ENCODE data around the gene SMC1B.

DNA sequence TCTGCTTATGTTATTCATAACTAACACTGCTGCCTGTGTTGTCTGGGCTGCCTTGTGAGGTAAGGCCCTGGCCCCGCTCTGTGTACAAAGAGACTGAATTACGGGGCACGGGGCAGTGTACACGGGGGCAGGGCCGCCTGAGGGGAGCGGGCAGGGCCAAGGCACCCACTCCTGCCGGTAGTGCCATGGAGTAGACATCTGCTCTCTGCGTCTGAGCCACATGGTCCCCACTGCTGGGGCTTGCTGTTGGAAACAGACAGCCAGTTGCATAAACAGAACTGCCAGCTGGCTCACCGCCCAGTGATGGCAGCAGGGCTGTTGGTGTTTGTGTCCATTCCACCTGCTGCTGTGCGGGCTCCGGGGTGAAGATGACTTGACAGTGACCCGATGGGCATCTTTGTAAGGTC lies 83.9 kb downstream of the SMC1B start:
- TF ChIP-seq POLR2A (IDR thresholded peaks at IDR 0.05; ENCODE audit: low read depth, low read length), result no peak
- TF ChIP-seq SPI1 (IDR thresholded peaks at IDR 0.05; ENCODE audit: low read depth, low read length), result no peak
- TF ChIP-seq POLR2AphosphoS5 (IDR thresholded peaks at IDR 0.05; ENCODE audit: low read depth, low read length), result no peak
- TF ChIP-seq TAF1 (IDR thresholded peaks at IDR 0.05; ENCODE audit: low read depth, low read length), result no peak
